ENCODE results near the gene XRCC4. TPM values are rescaled to one million over a fixed set of nuclear protein-coding genes. Genes with fewer than 3 reads are reported as not detected.

The XRCC4 gene
- 12.4 TPM for polyA plus RNA-seq (2013, experiment 1 of 2)
- 11.7 TPM for polyA plus RNA-seq (2013, experiment 2 of 2)

- Histone ChIP-seq H3K79me2 (ENCODE audit: control insufficient read depth, insufficient read depth, low read length) (peaks cover 48% of the 10 kb centered on the region), H2BK5ac (ENCODE audit: low read length) (no peak within 1 kb of the TSS), H3K9ac (ENCODE audit: low read length) (peak within 1 kb of the TSS; percentile 92), H4K8ac (ENCODE audit: low read depth, low read length) (peak within 1 kb of the TSS; percentile 89), H3K4ac (ENCODE audit: low read depth, low read length) (peak within 1 kb of the TSS; percentile 97), H3K56ac (ENCODE audit: low read length) (peak within 1 kb of the TSS; percentile 94), H3K36me3 (ENCODE audit: control insufficient read depth, insufficient read depth, low read length) (no peaks in the 10 kb centered on the region), H2AK5ac (ENCODE audit: low read length) (peak within 1 kb of the TSS; percentile 23), H3K18ac (ENCODE audit: low read length) (peak within 1 kb of the TSS; percentile 42), H2BK120ac (ENCODE audit: low read depth, low read length) (no peak within 1 kb of the TSS), H3K79me1 (ENCODE audit: low read length) (peaks cover 2% of the 10 kb centered on the region), H3K4me1 (ENCODE audit: control insufficient read depth, low read depth, low read length) (no peaks in the 10 kb centered on the region), H4K5ac (ENCODE audit: low read length) (peak within 1 kb of the TSS; percentile 64), H2BK15ac (replicated peaks; ENCODE audit: low read depth) (no peak within 1 kb of the TSS), H3K23ac (ENCODE audit: low read length) (peak within 1 kb of the TSS; percentile 91), H3K4me3 (ENCODE audit: low read length) (peak within 1 kb of the TSS; percentile 83), H3K27ac (ENCODE audit: low read depth, low read length) (no peak within 1 kb of the TSS), H3K4me2 (ENCODE audit: low read length) (peak within 1 kb of the TSS; percentile 90), H3K27me3 (ENCODE audit: insufficient read depth, low read length, poor library complexity) (no peaks in the 10 kb centered on the region)
- no CpG with 5 or more reads among the region's 44 CpGs for WGBS (ENCODE audit: extremely low coverage, insufficient coverage, low lambda C conversion rate)
- peak; percentile 100 for DNase-seq
These were observed at the start of gene XRCC4, which contains the start of gene TMEM167A for GRCh38 chr5:83076742-83077661. Gene XRCC4, plus strand, starts transcription at chr5:83077547. Its CDS starts 27,373 bp downstream, at chr5:83104920. Gene TMEM167A, minus strand, starts transcription at chr5:83077394. Its CDS starts 71 bp downstream, at chr5:83077323.

GRCh38 chr5:83029912-83030311, 47.4 kb upstream of the XRCC4 start:
- H3K18ac ChIP-seq (ENCODE audit: low read length) = no peak overlapping the region
- no peak overlapping the region for H2AK5ac ChIP-seq (ENCODE audit: low read length)
- H3K9ac ChIP-seq (ENCODE audit: low read length) = no peak overlapping the region
- H3K79me1 ChIP-seq (ENCODE audit: low read length) = no peaks in the 10 kb centered on the region
- H3K56ac ChIP-seq (ENCODE audit: low read length) = no peak overlapping the region
- no peak overlapping the region for H4K8ac ChIP-seq (ENCODE audit: low read depth, low read length)
- no peak overlapping the region for H3K23ac ChIP-seq (ENCODE audit: low read length)
- H3K4me3 ChIP-seq (ENCODE audit: low read length) = no peak overlapping the region
- no peaks in the 10 kb centered on the region for H3K79me2 ChIP-seq (ENCODE audit: control insufficient read depth, insufficient read depth, low read length)
- H3K4me1 ChIP-seq (ENCODE audit: control insufficient read depth, low read depth, low read length) = peaks cover 8% of the 10 kb centered on the region
- no CpG with 5 or more reads among the region's 2 CpGs for WGBS (ENCODE audit: extremely low coverage, insufficient coverage, low lambda C conversion rate)
- H3K4ac ChIP-seq (ENCODE audit: low read depth, low read length) = no peak overlapping the region
- H4K5ac ChIP-seq (ENCODE audit: low read length) = no peak overlapping the region
- no peak overlapping the region for H3K4me2 ChIP-seq (ENCODE audit: low read length)
- peak; percentile 26 for DNase-seq
- no peak overlapping the region for H2BK15ac ChIP-seq (replicated peaks; ENCODE audit: low read depth)
- no peak overlapping the region for H3K27ac ChIP-seq (ENCODE audit: low read depth, low read length)
- no peak overlapping the region for H2BK120ac ChIP-seq (ENCODE audit: low read depth, low read length)
- H2BK5ac ChIP-seq (ENCODE audit: low read length) = no peak overlapping the region
- no peaks in the 10 kb centered on the region for H3K27me3 ChIP-seq (ENCODE audit: insufficient read depth, low read length, poor library complexity)
- H3K36me3 ChIP-seq (ENCODE audit: control insufficient read depth, insufficient read depth, low read length) = no peaks in the 10 kb centered on the region

- no peak overlapping the region for H2BK120ac ChIP-seq (ENCODE audit: low read depth, low read length)
- H2BK5ac ChIP-seq (ENCODE audit: low read length) = no peak overlapping the region
- no peak overlapping the region for H4K5ac ChIP-seq (ENCODE audit: low read length)
These were observed 46.0 kb upstream of the XRCC4 start for GRCh38 chr5:83031381-83031780.

GRCh38 chr5:83034036-83034435, 43.3 kb upstream of the XRCC4 start:
- Histone ChIP-seq H3K36me3 (ENCODE audit: control insufficient read depth, insufficient read depth, low read length) (no peaks in the 10 kb centered on the region), H4K8ac (ENCODE audit: low read depth, low read length) (no peak overlapping the region), H3K18ac (ENCODE audit: low read length) (no peak overlapping the region), H3K79me2 (ENCODE audit: control insufficient read depth, insufficient read depth, low read length) (no peaks in the 10 kb centered on the region), H3K23ac (ENCODE audit: low read length) (no peak overlapping the region), H2BK120ac (ENCODE audit: low read depth, low read length) (no peak overlapping the region), H3K4me1 (ENCODE audit: control insufficient read depth, low read depth, low read length) (no peaks in the 10 kb centered on the region), H3K27me3 (ENCODE audit: insufficient read depth, low read length, poor library complexity) (no peaks in the 10 kb centered on the region), H3K56ac (ENCODE audit: low read length) (no peak overlapping the region), H3K27ac (ENCODE audit: low read depth, low read length) (no peak overlapping the region), H4K5ac (ENCODE audit: low read length) (no peak overlapping the region), H3K9ac (ENCODE audit: low read length) (no peak overlapping the region), H3K4me3 (ENCODE audit: low read length) (no peak overlapping the region), H2AK5ac (ENCODE audit: low read length) (no peak overlapping the region), H2BK15ac (replicated peaks; ENCODE audit: low read depth) (no peak overlapping the region), H3K79me1 (ENCODE audit: low read length) (no peaks in the 10 kb centered on the region), H3K4ac (ENCODE audit: low read depth, low read length) (no peak overlapping the region), H2BK5ac (ENCODE audit: low read length) (no peak overlapping the region), H3K4me2 (ENCODE audit: low read length) (no peak overlapping the region)
- WGBS (ENCODE audit: extremely low coverage, insufficient coverage, low lambda C conversion rate) = no CpG with 5 or more reads among the region's 3 CpGs
- DNase-seq = no peak

More at GRCh38 chr5:83031381-83031780, 46.0 kb upstream of the XRCC4 start:
- no peak overlapping the region for H3K23ac ChIP-seq (ENCODE audit: low read length)
- no peak overlapping the region for H3K9ac ChIP-seq (ENCODE audit: low read length)
- no peak overlapping the region for H2AK5ac ChIP-seq (ENCODE audit: low read length)
- no peak overlapping the region for H3K4me3 ChIP-seq (ENCODE audit: low read length)
- WGBS (ENCODE audit: extremely low coverage, insufficient coverage, low lambda C conversion rate) = no CpG with 5 or more reads among the region's 1 CpG
- H3K27me3 ChIP-seq (ENCODE audit: insufficient read depth, low read length, poor library complexity) = no peaks in the 10 kb centered on the region
- no peak overlapping the region for H3K18ac ChIP-seq (ENCODE audit: low read length)
- peaks cover 3% of the 10 kb centered on the region for H3K4me1 ChIP-seq (ENCODE audit: control insufficient read depth, low read depth, low read length)
- no peak for DNase-seq
- no peaks in the 10 kb centered on the region for H3K79me1 ChIP-seq (ENCODE audit: low read length)
- no peak overlapping the region for H4K8ac ChIP-seq (ENCODE audit: low read depth, low read length)
- H3K36me3 ChIP-seq (ENCODE audit: control insufficient read depth, insufficient read depth, low read length) = no peaks in the 10 kb centered on the region
- H3K4me2 ChIP-seq (ENCODE audit: low read length) = no peak overlapping the region
- H3K4ac ChIP-seq (ENCODE audit: low read depth, low read length) = no peak overlapping the region
- H2BK15ac ChIP-seq (replicated peaks; ENCODE audit: low read depth) = no peak overlapping the region
- no peaks in the 10 kb centered on the region for H3K79me2 ChIP-seq (ENCODE audit: control insufficient read depth, insufficient read depth, low read length)
- no peak overlapping the region for H3K56ac ChIP-seq (ENCODE audit: low read length)
- no peak overlapping the region for H3K27ac ChIP-seq (ENCODE audit: low read depth, low read length)

GRCh38 chr5:83034528-83035207, 42.7 kb upstream of the XRCC4 start:
- Histone ChIP-seq H3K4ac (ENCODE audit: low read depth, low read length) (no peak overlapping the region), H3K79me2 (ENCODE audit: control insufficient read depth, insufficient read depth, low read length) (no peaks in the 10 kb centered on the region), H4K5ac (ENCODE audit: low read length) (no peak overlapping the region), H3K9ac (ENCODE audit: low read length) (no peak overlapping the region), H3K4me2 (ENCODE audit: low read length) (no peak overlapping the region), H2BK120ac (ENCODE audit: low read depth, low read length) (no peak overlapping the region), H3K23ac (ENCODE audit: low read length) (no peak overlapping the region), H2AK5ac (ENCODE audit: low read length) (no peak overlapping the region), H3K56ac (ENCODE audit: low read length) (no peak overlapping the region), H3K4me3 (ENCODE audit: low read length) (no peak overlapping the region), H2BK5ac (ENCODE audit: low read length) (no peak overlapping the region), H3K27me3 (ENCODE audit: insufficient read depth, low read length, poor library complexity) (no peaks in the 10 kb centered on the region), H3K18ac (ENCODE audit: low read length) (no peak overlapping the region), H4K8ac (ENCODE audit: low read depth, low read length) (no peak overlapping the region), H3K79me1 (ENCODE audit: low read length) (no peaks in the 10 kb centered on the region), H3K4me1 (ENCODE audit: control insufficient read depth, low read depth, low read length) (no peaks in the 10 kb centered on the region), H3K36me3 (ENCODE audit: control insufficient read depth, insufficient read depth, low read length) (no peaks in the 10 kb centered on the region), H2BK15ac (replicated peaks; ENCODE audit: low read depth) (no peak overlapping the region), H3K27ac (ENCODE audit: low read depth, low read length) (no peak overlapping the region)
- no peak for DNase-seq
- 100% methylated on average over 2 of the region's 4 CpGs for WGBS (ENCODE audit: extremely low coverage, insufficient coverage, low lambda C conversion rate)
